NCI-H2196 treated with DMSO at 0.1 percent for 48 hours (cell line): ENCODE measurements around the gene ENPP6.
"Not testable (repeated sequence)": the region's sequence is repeated elsewhere in the genome, so short reads cannot be mapped to it uniquely, and the experiment has no call there.

Source experiments
- DNase-seq: peaks from one replicate; lab custom pipeline; 2025; ENCODE audit not compliant: unreplicated experiment; lab: John Stamatoyannopoulos, UW

Gene ENPP6

GRCh38 chr4:184150102-184150839 lies 67.4 kb downstream of the ENPP6 start:
- DNase-seq = no peak

GRCh38 chr4:184148738-184149637 lies 68.7 kb downstream of the ENPP6 start:
- no peak for DNase-seq

- DNase-seq = no peak
Measured at GRCh38 chr4:184147858-184148737, 69.6 kb downstream of the ENPP6 start.

- DNase-seq = no peak
Measured at GRCh38 chr4:184146951-184147350, 70.7 kb downstream of the ENPP6 start.

- DNase-seq = no peak
Measured at GRCh38 chr4:184145596-184145995, 72.1 kb downstream of the ENPP6 start.

- DNase-seq = no peak
Measured at GRCh38 chr4:184143770-184144564, 73.7 kb downstream of the ENPP6 start.

GRCh38 chr4:184142121-184143000 lies 75.3 kb downstream of the ENPP6 start:
- no peak for DNase-seq

GRCh38 chr4:184140901-184141300 lies 76.8 kb downstream of the ENPP6 start:
- DNase-seq = not testable (repeated sequence)

GRCh38 chr4:184136525-184136924 lies 81.1 kb downstream of the ENPP6 start:
- no peak for DNase-seq

GRCh38 chr4:184126800-184127199 lies 90.9 kb downstream of the ENPP6 start:
- no peak for DNase-seq

GRCh38 chr4:184122631-184123408 lies 94.9 kb downstream of the ENPP6 start:
- DNase-seq = no peak

GRCh38 chr4:184120549-184121127 lies 97.0 kb downstream of the ENPP6 start:
- DNase-seq = no peak

- DNase-seq = no peak
Measured at GRCh38 chr4:184117662-184118199, 99.9 kb downstream of the ENPP6 start.

GRCh38 chr4:184115399-184115798 lies 102.3 kb downstream of the ENPP6 start:
- no peak for DNase-seq

GRCh38 chr4:184114431-184114830 lies 103.2 kb downstream of the ENPP6 start:
- no peak for DNase-seq

GRCh38 chr4:184112006-184112550 lies 105.6 kb downstream of the ENPP6 start:
- DNase-seq = no peak

- no peak for DNase-seq
Measured at GRCh38 chr4:184111233-184111832, 106.3 kb downstream of the ENPP6 start.
